ENCODE results near the gene IKBKE.
"Not testable (repeated sequence)": the region's sequence is repeated elsewhere in the genome, so short reads cannot be mapped to it uniquely, and the experiment has no call there.

The IKBKE gene

GRCh38 chr1:206477110-206477509 is 6.8 kb downstream of the IKBKE start:
- no peak for DNase-seq

- DNase-seq, result no peak
Observed at GRCh38 chr1:206477581-206478380, 7.5 kb downstream of the IKBKE start.

DNA sequence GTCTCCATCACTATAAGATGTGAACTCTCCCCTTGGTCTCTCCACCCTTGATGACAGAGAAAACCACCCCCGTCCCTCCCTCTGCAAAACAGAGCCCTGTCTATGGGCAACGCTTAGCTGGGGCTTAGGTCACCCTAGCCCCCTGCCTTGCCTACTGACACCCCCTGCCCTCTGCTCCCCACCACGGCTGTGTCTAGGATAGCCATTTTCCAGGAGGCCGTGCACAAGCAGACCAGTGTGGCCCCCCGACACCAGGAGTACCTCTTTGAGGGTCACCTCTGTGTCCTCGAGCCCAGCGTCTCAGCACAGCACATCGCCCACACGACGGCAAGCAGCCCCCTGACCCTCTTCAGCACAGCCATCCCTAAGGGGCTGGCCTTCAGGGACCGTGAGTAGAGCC is 8.5 kb downstream of the IKBKE start:
- DNase-seq, result no peak

GRCh38 chr1:206479183-206480125 is 9.2 kb downstream of the IKBKE start:
- peak; percentile 63 for DNase-seq

DNA sequence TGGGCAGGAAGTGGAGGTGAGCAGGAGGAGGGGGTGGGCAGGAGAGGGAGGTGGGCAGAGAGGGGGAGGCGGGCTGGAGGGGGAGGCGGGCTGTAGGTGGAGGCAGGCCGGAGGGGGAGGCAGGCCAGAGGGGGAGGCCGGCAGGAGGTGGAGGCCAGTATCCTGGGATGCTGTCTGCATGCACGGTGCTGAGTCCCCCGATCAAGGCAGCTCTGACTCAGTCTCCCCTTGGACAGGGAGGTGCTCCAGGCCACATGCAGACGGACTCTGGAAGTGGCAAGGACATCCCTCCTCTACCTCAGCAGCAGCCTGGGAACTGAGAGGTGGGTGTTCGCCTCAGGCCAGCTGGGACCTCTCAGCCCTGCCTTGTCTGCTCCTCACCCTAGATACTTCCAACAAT is 9.9 kb downstream of the IKBKE start:
- no peak for DNase-seq

DNA sequence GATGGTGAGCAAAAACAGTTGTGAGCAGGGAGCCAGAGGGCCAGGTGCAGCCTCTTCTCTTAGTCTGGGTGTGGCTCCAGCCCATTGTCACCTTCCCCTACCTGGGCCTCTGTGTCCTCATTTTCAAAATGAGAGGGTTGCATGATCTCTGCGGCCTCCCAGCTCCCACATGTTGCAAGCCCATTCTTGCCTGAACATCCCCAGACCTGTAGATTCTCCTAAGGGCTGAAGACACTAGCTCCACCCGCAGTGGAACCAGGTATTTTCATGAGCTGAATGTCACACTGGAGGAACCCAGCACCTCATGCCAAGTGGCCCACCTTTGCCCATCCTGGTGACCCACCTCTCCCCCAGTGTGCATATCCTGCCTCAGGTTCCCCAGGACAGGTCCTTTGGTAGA is 12.3 kb downstream of the IKBKE start:
- peak; percentile 36 for DNase-seq

DNA sequence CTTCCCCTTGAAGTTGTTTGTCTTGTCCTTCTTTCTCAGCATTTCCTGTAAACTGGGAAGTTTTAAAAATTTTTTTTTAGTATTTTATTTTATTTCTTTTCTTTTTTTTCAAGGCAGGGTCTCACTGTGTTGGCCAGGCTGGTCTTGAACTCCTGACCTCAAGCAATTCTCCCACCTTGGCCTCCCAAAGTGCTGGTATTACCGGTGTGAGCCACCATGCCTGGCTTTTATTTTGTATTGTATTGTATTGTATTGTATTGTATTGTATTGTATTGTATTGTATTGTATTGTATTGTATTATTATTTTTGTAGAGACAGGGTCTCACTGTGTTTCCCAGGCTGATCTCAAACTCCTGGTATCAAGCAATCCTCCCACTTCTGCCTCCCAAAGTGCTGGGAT is 13.6 kb downstream of the IKBKE start:
- not testable (repeated sequence) for DNase-seq

GRCh38 chr1:206484901-206485300 is 14.6 kb downstream of the IKBKE start:
- DNase-seq, result no peak

- DNase-seq, result no peak
Observed at GRCh38 chr1:206486995-206487788, 16.9 kb downstream of the IKBKE start.

DNA sequence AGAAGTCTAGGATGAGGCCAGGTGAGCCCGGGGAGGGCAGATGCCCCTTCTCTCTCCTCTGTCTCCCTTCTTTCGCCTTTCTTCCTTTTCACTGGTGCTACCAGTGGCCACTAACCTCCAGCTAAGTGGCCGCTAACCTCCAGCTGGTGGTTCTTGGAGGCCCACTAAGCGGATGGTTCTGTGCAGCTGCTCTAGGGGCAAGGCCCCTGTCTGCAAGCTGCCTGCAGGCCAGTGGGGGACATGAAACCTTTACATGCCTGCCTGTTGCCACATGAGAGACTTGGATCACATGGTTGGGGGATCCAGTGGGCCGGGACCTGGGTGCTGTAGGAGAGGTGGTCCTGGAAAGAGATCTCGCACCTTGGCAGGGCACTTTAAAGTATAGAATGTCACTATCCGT is 17.7 kb downstream of the IKBKE start:
- no peak for DNase-seq

- DNase-seq, result no peak
Observed at GRCh38 chr1:206488466-206488865, 18.2 kb downstream of the IKBKE start.

DNA sequence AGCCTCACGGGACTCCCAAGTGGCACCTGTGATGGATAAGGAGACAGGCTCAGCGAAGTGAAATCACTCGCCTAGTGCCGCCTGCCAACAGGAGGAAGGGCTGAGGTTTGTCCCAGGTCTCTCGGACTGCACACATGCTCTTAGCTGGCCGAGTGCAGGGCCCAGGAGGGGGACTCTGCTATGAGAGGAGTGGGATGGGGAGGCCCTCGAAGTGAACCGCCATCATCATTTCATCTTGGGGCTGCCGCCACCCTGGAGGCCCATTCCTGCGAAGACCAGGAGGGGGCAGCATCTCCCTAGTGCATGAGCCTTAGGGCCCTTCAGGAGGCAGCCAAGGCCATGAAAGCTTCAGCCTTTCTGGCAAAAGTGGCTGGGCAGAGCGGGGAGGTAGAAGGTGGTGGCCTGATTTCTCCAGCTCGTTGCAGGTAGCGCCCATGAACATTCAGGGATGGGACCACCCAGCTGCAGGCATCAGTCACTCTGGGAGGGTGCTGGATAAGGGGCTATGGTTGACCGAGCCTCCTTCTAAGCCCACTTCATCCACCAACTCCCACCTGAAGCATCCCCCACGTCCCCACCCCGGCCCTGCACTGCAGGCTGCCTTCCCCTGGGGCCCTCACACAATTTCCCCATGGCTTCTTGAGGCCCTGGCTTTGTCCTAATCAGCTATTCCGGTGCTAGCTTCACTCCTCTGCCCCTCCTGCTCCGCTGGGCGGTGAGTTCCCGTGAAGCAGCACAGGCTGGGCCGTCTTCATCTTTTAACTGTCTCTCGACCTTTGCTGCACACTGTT is 19.9 kb downstream of the IKBKE start:
- DNase-seq, result peak; percentile 75

DNA sequence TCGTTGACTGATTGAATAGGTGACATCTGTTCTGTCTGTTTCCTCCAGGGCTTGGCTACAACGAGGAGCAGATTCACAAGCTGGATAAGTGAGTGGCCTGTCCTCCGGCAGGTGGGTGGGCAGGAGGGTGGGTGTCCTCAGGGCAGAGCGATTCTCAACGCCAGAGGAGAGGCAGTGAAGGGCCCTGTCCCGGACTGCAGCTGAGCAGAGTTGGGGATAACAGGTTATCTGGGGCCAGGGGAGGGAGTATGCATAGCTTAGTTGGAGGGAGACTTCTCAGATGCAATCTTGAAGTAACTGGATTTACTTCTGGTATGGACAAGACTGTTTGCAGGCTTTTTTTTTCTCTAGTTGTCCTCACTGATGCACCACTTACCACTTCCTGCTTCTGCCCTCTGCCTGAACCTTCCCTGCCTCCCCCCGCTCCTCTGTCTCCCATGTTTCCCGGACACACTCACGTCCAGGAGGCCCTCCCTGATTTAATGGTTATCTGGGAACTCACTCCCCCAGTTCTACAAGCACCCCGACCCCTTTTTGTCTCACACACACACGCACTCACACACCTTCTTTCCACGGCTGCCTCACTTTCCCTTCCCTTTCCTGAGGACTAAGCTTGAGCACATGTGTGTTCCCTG is 20.6 kb downstream of the IKBKE start:
- DNase-seq, result no peak

DNA sequence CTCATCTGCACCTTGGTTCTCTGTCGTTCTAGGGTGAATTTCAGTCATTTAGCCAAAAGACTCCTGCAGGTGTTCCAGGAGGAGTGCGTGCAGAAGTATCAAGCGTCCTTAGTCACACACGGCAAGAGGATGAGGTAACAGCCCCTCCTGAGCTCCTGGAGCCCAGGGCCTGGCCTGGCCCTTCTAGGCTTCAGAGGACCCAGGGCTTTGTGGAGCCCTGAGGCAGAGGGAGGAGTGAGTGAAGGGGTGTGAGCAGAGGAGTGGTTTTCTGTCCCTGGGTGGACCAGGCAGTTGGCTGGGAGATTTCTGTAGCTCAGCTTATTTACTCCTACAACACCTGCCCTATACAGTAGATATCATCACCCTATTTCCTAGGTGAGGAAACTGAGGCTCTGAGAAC is 21.3 kb downstream of the IKBKE start:
- DNase-seq, result no peak

- DNase-seq, result no peak
Observed at GRCh38 chr1:206492589-206492988, 22.3 kb downstream of the IKBKE start.

DNA sequence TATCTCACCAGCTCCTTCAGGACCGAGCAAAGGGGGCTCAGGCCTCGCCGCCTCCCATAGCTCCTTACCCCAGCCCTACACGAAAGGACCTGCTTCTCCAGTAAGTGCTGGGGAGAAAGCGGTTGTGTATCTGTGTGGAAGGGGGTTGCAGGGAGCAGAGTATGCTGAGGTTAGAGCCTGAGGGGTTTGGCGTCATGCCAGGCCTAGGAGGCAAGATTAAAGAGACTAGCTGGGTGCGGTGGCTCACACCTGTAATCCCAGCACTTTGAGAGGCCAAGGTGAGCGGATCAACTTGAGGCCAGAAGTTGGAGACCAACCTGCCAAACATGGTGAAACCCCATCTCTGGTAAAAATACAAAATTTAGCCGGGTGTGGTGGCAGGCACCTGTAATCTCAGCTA is 23.0 kb downstream of the IKBKE start:
- DNase-seq, result no peak

DNA sequence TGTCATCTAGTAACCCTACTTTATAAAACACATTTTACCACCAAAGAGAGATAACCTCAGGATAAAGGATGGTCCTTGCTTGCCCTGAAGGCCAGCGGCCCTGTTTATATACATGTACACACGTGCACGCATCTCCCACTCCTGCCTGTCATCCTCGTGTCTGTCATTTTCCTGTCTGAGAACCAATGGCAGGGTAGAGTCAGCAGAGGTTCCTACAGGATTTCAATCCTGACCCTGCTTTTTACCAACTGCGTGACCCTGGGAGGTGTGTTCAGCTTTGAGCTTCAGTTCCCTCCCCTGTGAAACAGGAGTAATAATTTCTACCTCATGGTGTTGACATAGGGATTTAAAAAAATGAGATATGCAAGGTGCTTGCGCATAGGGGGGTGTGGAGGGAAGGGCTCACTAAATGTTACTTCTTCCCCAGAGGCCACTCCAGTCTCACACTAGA is 24.8 kb downstream of the IKBKE start:
- DNase-seq, result no peak

DNA sequence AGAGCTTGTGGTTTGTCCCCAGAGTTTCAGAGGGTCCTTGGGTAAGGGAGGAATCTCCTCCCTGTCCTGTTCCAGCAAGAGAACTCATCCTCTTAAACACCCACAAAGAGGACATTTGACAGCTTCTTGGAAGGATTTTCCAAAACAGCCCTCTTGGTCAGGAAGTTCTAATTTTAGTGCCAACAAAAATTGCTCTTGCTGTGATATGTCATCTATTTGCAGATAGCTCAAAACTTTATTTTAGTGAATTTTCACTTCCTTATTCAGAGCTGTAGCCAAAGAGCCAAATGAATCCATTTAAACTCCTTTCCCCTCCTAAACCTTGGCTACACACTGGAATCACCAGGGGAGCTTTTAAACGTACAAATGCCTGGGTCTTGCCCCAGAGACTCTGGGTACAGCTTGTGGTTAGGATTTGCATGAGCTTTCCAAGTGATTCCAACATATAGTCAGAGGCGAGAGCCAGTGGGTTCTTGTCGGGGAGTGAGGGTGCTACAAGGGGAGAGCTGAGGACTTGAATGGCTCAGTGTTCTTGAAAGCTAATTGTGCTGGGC is 25.3 kb downstream of the IKBKE start:
- no peak for DNase-seq

GRCh38 chr1:206496131-206496793 is 26.0 kb downstream of the IKBKE start:
- peak; percentile 13 for DNase-seq

GRCh38 chr1:206497363-206497762 is 27.1 kb downstream of the IKBKE start:
- DNase-seq, result no peak

GRCh38 chr1:206497774-206498173 is 27.5 kb downstream of the IKBKE start:
- DNase-seq, result no peak

Data from NCI-H1105 (cell line).